ENCODE results near the gene RPS6KA5. TPM values are rescaled to one million over a fixed set of nuclear protein-coding genes. Genes with fewer than 3 reads are reported as not detected.
"Not testable (repeated sequence)": the region's sequence is repeated elsewhere in the genome, so short reads cannot be mapped to it uniquely, and the experiment has no call there.

Gene RPS6KA5
- total and polyA plus RNA-seq, 4 donors: 1.1 to 14.8 (median 5.6) TPM

DNA sequence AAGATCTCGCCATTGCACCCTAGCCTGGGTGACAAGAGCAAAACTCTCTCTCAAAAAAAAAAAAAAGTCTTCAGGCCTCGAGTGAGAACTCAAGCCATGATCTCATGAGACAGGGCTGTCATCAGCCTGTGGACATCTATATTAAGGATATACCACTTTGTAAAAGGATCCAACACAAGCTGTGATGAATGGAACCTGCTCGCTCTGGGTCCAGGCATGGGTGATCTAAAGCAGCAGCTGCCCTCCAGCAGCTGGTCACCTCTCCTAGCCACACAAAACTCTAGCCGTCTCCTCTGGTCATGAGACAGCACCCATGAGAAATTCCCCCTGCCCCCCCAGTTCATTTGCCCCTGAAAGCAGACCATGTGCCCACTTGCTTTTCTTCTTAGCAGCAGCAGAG, 34.3 kb upstream of the RPS6KA5 start:
- DNase-seq: no peak
- TF ChIP-seq CTCF (IDR thresholded peaks at IDR 0.05; ENCODE audit: control extremely low read depth, extremely low read depth): no peak
- Histone ChIP-seq H3K36me3 (ENCODE audit: control insufficient read depth in 4 of 4, insufficient read depth in 4 of 4, low read length in 4 of 4) (no peaks in the 10 kb centered on the region), H3K9ac (ENCODE audit: insufficient read depth in 1 of 2, low read length in 2 of 2) (no peak overlapping the region), H3K27me3 (ENCODE audit: control insufficient read depth in 3 of 3, insufficient read depth in 3 of 3, low read length in 2 of 3) (no peaks in the 10 kb centered on the region), H3K4me3 (no peak overlapping the region), H3K9me3 (ENCODE audit: control insufficient read depth in 4 of 4, insufficient read depth in 3 of 4, low read length in 3 of 4) (no peaks in the 10 kb centered on the region), H3K4me1 (ENCODE audit: control insufficient read depth in 5 of 5, insufficient read depth in 5 of 5, low read length in 5 of 5) (no peaks in the 10 kb centered on the region), H3K27ac (ENCODE audit: low read depth in 1 of 2, low read length in 1 of 2) (no peak overlapping the region)
- ATAC-seq (ENCODE audit: insufficient read depth, low FRiP score): no peak
- WGBS, 2 donors: 93 to 96% methylated on average over 4 of the region's 4 CpGs

DNA sequence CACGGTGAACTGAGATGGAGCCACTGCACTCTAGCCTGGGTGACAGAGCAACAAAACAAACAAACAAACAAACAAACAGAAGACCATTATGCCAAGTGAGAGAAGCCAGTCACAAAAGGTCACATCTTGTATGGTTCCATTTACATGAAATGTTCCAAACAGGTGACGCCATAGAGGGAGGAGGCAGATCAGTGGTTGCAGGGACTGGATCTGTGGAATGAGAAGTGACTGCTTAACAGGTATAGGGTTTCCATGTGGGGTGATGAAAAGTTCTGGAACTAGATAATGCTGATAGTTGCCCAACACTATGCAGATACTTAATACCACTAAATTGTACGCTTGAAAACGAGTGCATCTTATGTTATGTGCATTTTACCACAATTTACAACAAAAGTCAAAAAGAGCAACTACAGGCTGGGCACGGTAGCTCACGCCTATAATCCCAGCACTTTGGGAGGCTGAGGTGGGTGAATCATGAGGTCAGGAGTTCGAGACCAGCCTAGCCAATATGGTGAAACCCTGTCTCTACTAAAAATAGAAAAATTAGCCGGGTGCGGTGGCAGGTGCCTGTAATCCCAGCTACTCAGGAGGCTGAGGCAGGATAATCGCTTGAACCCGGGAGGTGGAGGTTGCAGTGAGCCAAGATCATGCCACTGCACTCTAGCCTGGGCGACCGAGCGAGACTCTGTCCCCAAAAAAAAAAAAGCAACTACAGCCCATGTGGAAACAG, 33.5 kb upstream of the RPS6KA5 start:
- not testable (repeated sequence) for H3K4me3 ChIP-seq; H3K9me3 ChIP-seq (ENCODE audit: control insufficient read depth in 4 of 4, insufficient read depth in 3 of 4, low read length in 3 of 4); H3K9ac ChIP-seq (ENCODE audit: insufficient read depth in 1 of 2, low read length in 2 of 2); H3K4me1 ChIP-seq (ENCODE audit: control insufficient read depth in 5 of 5, insufficient read depth in 5 of 5, low read length in 5 of 5); DNase-seq; H3K27me3 ChIP-seq (ENCODE audit: control insufficient read depth in 3 of 3, insufficient read depth in 3 of 3, low read length in 2 of 3); H3K27ac ChIP-seq (ENCODE audit: low read depth in 1 of 2, low read length in 1 of 2); H3K36me3 ChIP-seq (ENCODE audit: control insufficient read depth in 4 of 4, insufficient read depth in 4 of 4, low read length in 4 of 4); ATAC-seq (ENCODE audit: insufficient read depth, low FRiP score)
- 97 to 98% methylated on average over 14 of the region's 14 CpGs for WGBS, 2 donors

DNA sequence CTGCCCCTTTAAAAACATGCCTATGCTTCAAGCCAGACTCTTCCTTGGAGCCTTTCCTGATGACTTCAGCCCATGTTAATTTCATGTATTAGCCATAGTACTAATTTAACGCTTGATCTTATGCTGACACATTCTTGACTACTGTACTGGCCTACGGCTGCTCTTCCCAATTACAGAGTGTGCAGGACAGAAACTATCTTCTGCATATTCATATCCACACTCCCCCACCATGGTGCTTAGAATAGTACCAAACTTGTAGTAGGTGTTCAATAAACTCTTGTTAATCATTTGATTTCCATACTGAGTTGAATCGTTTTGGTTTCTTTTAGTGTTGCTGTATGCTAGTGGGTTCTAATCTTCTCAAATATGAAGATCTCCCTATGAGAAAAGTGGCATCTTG, 31.6 kb upstream of the RPS6KA5 start:
- whole genome bisulfite sequencing, 2 donors: 93 to 99% methylated on average over 3 of the region's 3 CpGs
- no peaks in the 10 kb centered on the region for H3K27me3 ChIP-seq (ENCODE audit: control insufficient read depth in 3 of 3, insufficient read depth in 3 of 3, low read length in 2 of 3)
- no peaks in the 10 kb centered on the region for H3K36me3 ChIP-seq (ENCODE audit: control insufficient read depth in 4 of 4, insufficient read depth in 4 of 4, low read length in 4 of 4)
- no peak overlapping the region for H3K9ac ChIP-seq (ENCODE audit: insufficient read depth in 1 of 2, low read length in 2 of 2)
- no peaks in the 10 kb centered on the region for H3K9me3 ChIP-seq (ENCODE audit: control insufficient read depth in 4 of 4, insufficient read depth in 3 of 4, low read length in 3 of 4)
- ATAC-seq (ENCODE audit: insufficient read depth, low FRiP score): no peak
- H3K4me1 ChIP-seq (ENCODE audit: control insufficient read depth in 5 of 5, insufficient read depth in 5 of 5, low read length in 5 of 5): no peaks in the 10 kb centered on the region
- H3K27ac ChIP-seq (ENCODE audit: low read depth in 1 of 2, low read length in 1 of 2): no peak overlapping the region
- TF ChIP-seq CTCF (IDR thresholded peaks at IDR 0.05; ENCODE audit: control extremely low read depth, extremely low read depth): no peak
- DNase-seq: no peak
- H3K4me3 ChIP-seq: no peak overlapping the region

DNA sequence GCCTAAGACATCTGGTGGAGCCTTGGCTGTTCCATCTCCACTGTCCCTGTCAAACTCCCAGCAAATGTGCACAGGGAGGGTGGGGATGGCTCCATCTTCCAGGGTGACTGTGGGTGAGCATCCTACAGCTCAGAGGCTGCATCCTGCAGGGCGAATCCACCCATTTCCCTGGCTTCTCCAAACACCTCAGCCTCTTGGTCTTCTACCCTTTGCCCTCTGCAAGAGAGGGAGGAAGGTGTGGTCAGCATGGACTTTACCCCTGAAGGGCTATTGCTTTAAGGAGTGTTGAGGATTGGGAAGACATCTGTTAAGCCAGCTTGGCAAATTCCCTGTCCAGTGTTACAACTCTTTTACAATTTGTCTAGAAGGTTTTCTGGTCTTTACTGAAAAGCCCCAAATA, 30.3 kb upstream of the RPS6KA5 start:
- TF ChIP-seq CTCF (IDR thresholded peaks at IDR 0.05; ENCODE audit: control extremely low read depth, extremely low read depth): no peak
- H3K27me3 ChIP-seq (ENCODE audit: control insufficient read depth in 3 of 3, insufficient read depth in 3 of 3, low read length in 2 of 3): no peaks in the 10 kb centered on the region
- H3K9me3 ChIP-seq (ENCODE audit: control insufficient read depth in 4 of 4, insufficient read depth in 3 of 4, low read length in 3 of 4): no peaks in the 10 kb centered on the region
- H3K4me3 ChIP-seq: no peak overlapping the region
- no peaks in the 10 kb centered on the region for H3K4me1 ChIP-seq (ENCODE audit: control insufficient read depth in 5 of 5, insufficient read depth in 5 of 5, low read length in 5 of 5)
- H3K9ac ChIP-seq (ENCODE audit: insufficient read depth in 1 of 2, low read length in 2 of 2): no peak overlapping the region
- no peaks in the 10 kb centered on the region for H3K36me3 ChIP-seq (ENCODE audit: control insufficient read depth in 4 of 4, insufficient read depth in 4 of 4, low read length in 4 of 4)
- WGBS, 2 donors: 91 to 100% methylated on average over 1 of the region's 1 CpG
- ATAC-seq (ENCODE audit: insufficient read depth, low FRiP score) (no peak), DNase-seq (no peak)
- H3K27ac ChIP-seq (ENCODE audit: low read depth in 1 of 2, low read length in 1 of 2): no peak overlapping the region

All from lung (tissue), 12 donors.